ENCODE data around the gene STX11.

Gene STX11

DNA sequence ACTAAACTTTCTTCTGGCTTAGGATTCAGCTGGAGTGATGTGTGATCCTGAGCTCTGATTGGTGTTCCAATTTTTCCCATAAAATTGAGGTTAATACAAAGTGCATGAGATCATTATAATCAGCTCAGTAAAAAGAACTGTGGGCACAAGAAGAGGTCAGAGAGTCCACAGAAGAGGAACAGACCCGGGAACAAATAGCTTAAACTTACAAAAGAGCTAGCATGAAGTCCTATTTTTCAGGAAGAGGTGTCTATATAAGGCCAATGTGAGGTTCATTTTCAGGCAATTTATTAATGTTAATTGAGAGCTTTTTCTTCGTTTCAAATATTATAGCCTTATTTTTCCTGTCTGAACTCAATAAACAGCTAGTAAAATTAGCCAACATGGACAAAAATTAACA lies 26.9 kb upstream of the STX11 start:
- H3K4me3 ChIP-seq (replicated peaks; ENCODE audit: insufficient read depth, low read length) = no peak overlapping the region
- DNase-seq (ENCODE audit: low read depth in 1 of 2, low spot score in 1 of 2) = no peak
- H3K27me3 ChIP-seq (ENCODE audit: insufficient read depth, poor library complexity, severe bottlenecking) = no peaks in the 10 kb centered on the region
- H3K27ac ChIP-seq (replicated peaks) = peak overlapping the region; percentile 64
- TF ChIP-seq POLR2AphosphoS5 (IDR thresholded peaks at IDR 0.05; ENCODE audit: low read depth) (no peak), SPI1 (IDR thresholded peaks at IDR 0.05; ENCODE audit: borderline replicate concordance, low read depth) (peak; percentile 20; the same call in 1 of the 2 replicates)

DNA sequence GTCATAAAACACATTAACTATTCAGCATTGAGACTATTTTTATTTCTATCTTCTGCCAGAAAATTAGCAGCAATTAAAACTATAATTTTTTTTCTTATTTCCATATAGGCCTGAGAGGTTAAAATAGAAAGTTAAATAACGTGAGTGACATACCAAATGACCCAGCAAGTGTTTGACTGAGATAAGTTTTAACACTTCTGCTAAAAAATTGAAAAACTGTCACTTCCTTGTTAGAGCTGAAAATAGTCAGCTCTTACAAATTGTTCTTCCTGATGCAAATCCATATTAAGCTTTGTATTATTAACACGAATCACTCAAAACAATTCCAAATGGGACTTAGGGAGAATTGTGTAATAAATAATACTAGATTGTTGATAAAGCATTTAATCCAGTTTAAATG lies 26.5 kb upstream of the STX11 start:
- TF ChIP-seq, protein P1, sequence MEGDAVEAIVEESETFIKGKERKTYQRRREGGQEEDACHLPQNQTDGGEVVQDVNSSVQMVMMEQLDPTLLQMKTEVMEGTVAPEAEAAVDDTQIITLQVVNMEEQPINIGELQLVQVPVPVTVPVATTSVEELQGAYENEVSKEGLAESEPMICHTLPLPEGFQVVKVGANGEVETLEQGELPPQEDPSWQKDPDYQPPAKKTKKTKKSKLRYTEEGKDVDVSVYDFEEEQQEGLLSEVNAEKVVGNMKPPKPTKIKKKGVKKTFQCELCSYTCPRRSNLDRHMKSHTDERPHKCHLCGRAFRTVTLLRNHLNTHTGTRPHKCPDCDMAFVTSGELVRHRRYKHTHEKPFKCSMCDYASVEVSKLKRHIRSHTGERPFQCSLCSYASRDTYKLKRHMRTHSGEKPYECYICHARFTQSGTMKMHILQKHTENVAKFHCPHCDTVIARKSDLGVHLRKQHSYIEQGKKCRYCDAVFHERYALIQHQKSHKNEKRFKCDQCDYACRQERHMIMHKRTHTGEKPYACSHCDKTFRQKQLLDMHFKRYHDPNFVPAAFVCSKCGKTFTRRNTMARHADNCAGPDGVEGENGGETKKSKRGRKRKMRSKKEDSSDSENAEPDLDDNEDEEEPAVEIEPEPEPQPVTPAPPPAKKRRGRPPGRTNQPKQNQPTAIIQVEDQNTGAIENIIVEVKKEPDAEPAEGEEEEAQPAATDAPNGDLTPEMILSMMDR (IDR thresholded peaks at IDR 0.05; ENCODE audit: insufficient read depth, low read length) = no peak
- TF ChIP-seq, protein P2, sequence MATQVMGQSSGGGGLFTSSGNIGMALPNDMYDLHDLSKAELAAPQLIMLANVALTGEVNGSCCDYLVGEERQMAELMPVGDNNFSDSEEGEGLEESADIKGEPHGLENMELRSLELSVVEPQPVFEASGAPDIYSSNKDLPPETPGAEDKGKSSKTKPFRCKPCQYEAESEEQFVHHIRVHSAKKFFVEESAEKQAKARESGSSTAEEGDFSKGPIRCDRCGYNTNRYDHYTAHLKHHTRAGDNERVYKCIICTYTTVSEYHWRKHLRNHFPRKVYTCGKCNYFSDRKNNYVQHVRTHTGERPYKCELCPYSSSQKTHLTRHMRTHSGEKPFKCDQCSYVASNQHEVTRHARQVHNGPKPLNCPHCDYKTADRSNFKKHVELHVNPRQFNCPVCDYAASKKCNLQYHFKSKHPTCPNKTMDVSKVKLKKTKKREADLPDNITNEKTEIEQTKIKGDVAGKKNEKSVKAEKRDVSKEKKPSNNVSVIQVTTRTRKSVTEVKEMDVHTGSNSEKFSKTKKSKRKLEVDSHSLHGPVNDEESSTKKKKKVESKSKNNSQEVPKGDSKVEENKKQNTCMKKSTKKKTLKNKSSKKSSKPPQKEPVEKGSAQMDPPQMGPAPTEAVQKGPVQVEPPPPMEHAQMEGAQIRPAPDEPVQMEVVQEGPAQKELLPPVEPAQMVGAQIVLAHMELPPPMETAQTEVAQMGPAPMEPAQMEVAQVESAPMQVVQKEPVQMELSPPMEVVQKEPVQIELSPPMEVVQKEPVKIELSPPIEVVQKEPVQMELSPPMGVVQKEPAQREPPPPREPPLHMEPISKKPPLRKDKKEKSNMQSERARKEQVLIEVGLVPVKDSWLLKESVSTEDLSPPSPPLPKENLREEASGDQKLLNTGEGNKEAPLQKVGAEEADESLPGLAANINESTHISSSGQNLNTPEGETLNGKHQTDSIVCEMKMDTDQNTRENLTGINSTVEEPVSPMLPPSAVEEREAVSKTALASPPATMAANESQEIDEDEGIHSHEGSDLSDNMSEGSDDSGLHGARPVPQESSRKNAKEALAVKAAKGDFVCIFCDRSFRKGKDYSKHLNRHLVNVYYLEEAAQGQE (IDR thresholded peaks at IDR 0.05; ENCODE audit: insufficient replicate concordance, low read depth) = no peak
- TF ChIP-seq POLR2AphosphoS5 (IDR thresholded peaks at IDR 0.05; ENCODE audit: low read depth) = no peak
- TF ChIP-seq SPI1 (IDR thresholded peaks at IDR 0.05; ENCODE audit: borderline replicate concordance, low read depth) = peak; percentile 36; the same call in 1 of the 2 replicates
- TF ChIP-seq GABPA (IDR thresholded peaks at IDR 0.05; ENCODE audit: low read depth) = no peak
- Histone ChIP-seq H3K27me3 (ENCODE audit: insufficient read depth, poor library complexity, severe bottlenecking) (no peaks in the 10 kb centered on the region), H3K27ac (replicated peaks) (peak overlapping the region; percentile 64), H3K4me3 (replicated peaks; ENCODE audit: insufficient read depth, low read length) (no peak overlapping the region)
- DNase-seq (ENCODE audit: low read depth in 1 of 2, low spot score in 1 of 2) = no peak

DNA sequence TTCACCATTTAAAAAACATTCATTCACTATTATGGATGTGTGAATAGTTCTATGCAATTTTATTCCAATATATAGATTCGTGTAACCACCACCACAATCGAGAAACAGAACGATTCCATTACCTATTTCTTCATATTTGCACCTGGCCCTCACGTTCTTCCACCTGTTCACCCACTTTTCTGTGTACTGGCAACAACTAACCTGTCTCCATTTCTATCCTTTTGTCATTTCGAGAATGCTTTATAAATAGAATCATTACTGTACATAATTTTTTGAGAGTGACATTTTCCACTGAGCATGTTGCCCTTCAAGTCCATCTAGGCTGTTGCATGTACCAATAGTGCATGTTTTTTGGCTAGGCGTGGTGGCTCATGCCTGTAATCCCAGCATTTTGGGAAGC lies 23.2 kb upstream of the STX11 start:
- Histone ChIP-seq H3K27ac (replicated peaks) (no peak overlapping the region), H3K27me3 (ENCODE audit: insufficient read depth, poor library complexity, severe bottlenecking) (no peaks in the 10 kb centered on the region), H3K4me3 (replicated peaks; ENCODE audit: insufficient read depth, low read length) (no peak overlapping the region)
- DNase-seq (ENCODE audit: low read depth in 1 of 2, low spot score in 1 of 2) = no peak
- TF ChIP-seq, protein P1 (IDR thresholded peaks at IDR 0.05; ENCODE audit: insufficient read depth, low read length) = no peak
- TF ChIP-seq POLR2AphosphoS5 (IDR thresholded peaks at IDR 0.05; ENCODE audit: low read depth) (no peak), GABPA (IDR thresholded peaks at IDR 0.05; ENCODE audit: low read depth) (no peak), SPI1 (IDR thresholded peaks at IDR 0.05; ENCODE audit: borderline replicate concordance, low read depth) (no peak)
- TF ChIP-seq, protein P2 (IDR thresholded peaks at IDR 0.05; ENCODE audit: insufficient replicate concordance, low read depth) = no peak

DNA sequence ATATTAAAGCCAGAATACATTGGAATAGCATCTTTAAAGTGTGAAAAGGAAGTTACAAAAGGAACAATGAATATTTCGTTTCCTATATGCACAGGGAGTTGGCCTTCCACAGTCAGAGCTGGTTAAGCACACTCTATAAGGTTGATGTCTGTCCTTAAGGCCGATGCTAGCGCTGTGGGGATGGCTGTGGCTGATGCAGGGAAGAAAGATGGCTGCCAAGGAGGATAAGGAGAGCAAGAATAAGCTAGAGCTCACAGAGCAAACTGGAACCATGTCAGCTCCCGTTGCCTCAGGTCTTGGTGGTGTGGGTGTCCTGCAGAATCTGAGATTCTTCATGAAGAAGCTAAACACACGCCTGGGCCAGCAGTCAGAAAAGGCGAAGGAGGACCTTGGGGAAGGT lies 20.8 kb upstream of the STX11 start:
- H3K27me3 ChIP-seq (ENCODE audit: insufficient read depth, poor library complexity, severe bottlenecking) = no peaks in the 10 kb centered on the region
- TF ChIP-seq, protein P2 (IDR thresholded peaks at IDR 0.05; ENCODE audit: insufficient replicate concordance, low read depth) = no peak
- TF ChIP-seq, protein P1 (IDR thresholded peaks at IDR 0.05; ENCODE audit: insufficient read depth, low read length) = no peak
- H3K4me3 ChIP-seq (replicated peaks; ENCODE audit: insufficient read depth, low read length) = no peak overlapping the region
- no peak overlapping the region for H3K27ac ChIP-seq (replicated peaks)
- no peak for DNase-seq (ENCODE audit: low read depth in 1 of 2, low spot score in 1 of 2)

All from HL-60 (cell line).